Muscle layer of colon (tissue), 2 donors: ENCODE data around the gene ATP2A1.
"Not testable (repeated sequence)": the region's sequence is repeated elsewhere in the genome, so short reads cannot be mapped to it uniquely, and the experiment has no call there.

Experiments used
- H3K27ac ChIP-seq: one replicate; pipeline ENCODE4 v1.7.0; 2013; ENCODE audit warnings: low read depth, mild to moderate bottlenecking, low read length, moderate library complexity
- H3K27me3 ChIP-seq, 2 donors: one replicate each; pipeline ENCODE4 v1.7.0; 2013; ENCODE audit warnings: low read length in 2 of 2, mild to moderate bottlenecking in 2 of 2; ENCODE audit not compliant: insufficient read depth in 2 of 2, control insufficient read depth in 1 of 2
- H3K36me3 ChIP-seq: one replicate; pipeline ENCODE4 v1.7.0; 2013; ENCODE audit warnings: mild to moderate bottlenecking, low read length; ENCODE audit not compliant: insufficient read depth
- H3K4me1 ChIP-seq: one replicate; pipeline ENCODE4 v1.7.0; 2013; ENCODE audit warnings: mild to moderate bottlenecking, low read length; ENCODE audit not compliant: insufficient read depth
- H3K4me3 ChIP-seq, 2 donors: one replicate each; pipeline ENCODE4 v1.7.0; 2013; ENCODE audit warnings: low read length in 2 of 2, low read depth in 1 of 2, mild to moderate bottlenecking in 1 of 2, moderate library complexity in 1 of 2
- H3K9ac ChIP-seq: one replicate; pipeline ENCODE4 v1.7.0; 2013; ENCODE audit warnings: low read length
- H3K9me3 ChIP-seq: one replicate; pipeline ENCODE4 v1.7.0; 2013; ENCODE audit warnings: mild to moderate bottlenecking, low read length
- donor health status: abdominal sarcoma.
- donor health status: Adenocarcinoma of cecum.

The ATP2A1 gene

DNA sequence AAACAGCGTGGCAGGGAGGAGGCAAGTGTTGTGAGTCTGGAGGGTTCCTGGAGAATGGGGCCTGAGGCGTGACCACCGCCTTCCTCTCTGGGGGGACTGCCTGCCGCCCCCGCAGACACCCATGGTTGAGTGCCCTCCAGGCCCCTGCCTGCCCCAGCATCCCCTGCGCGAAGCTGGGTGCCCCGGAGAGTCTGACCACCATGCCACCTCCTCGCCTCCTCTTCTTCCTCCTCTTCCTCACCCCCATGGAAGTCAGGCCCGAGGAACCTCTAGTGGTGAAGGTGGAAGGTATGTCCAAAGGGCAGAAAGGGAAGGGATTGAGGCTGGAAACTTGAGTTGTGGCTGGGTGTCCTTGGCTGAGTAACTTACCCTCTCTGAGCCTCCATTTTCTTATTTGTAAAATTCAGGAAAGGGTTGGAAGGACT is 53.5 kb downstream of the ATP2A1 start, which contains the start of gene CD19:
TSS of gene CD19 (plus strand) at position 171 of the 425 bp plus-strand sequence. CDS start at position 201, 30 bp downstream.
- H3K4me1 ChIP-seq: no peaks in the 10 kb centered on the region
- H3K4me3 ChIP-seq: no peak within 1 kb of the TSS
- no peaks in the 10 kb centered on the region for H3K9me3 ChIP-seq
- H3K36me3 ChIP-seq: no peaks in the 10 kb centered on the region
- H3K9ac ChIP-seq: no peak within 1 kb of the TSS
- no peak within 1 kb of the TSS for H3K27ac ChIP-seq
- no peaks in the 10 kb centered on the region for H3K27me3 ChIP-seq

DNA sequence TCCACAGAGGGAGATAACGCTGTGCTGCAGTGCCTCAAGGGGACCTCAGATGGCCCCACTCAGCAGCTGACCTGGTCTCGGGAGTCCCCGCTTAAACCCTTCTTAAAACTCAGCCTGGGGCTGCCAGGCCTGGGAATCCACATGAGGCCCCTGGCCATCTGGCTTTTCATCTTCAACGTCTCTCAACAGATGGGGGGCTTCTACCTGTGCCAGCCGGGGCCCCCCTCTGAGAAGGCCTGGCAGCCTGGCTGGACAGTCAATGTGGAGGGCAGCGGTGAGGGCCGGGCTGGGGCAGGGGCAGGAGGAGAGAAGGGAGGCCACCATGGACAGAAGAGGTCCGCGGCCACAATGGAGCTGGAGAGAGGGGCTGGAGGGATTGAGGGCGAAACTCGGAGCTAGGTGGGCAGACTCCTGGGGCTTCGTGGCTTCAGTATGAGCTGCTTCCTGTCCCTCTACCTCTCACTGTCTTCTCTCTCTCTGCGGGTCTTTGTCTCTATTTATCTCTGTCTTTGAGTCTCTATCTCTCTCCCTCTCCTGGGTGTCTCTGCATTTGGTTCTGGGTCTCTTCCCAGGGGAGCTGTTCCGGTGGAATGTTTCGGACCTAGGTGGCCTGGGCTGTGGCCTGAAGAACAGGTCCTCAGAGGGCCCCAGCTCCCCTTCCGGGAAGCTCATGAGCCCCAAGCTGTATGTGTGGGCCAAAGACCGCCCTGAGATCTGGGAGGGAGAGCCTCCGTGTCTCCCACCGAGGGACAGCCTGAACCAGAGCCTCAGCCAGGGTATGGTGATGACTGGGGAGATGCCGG is 54.3 kb downstream of the ATP2A1 start:
- H3K9ac ChIP-seq: no peak overlapping the region
- no peaks in the 10 kb centered on the region for H3K36me3 ChIP-seq
- H3K9me3 ChIP-seq: no peaks in the 10 kb centered on the region
- no peak overlapping the region for H3K27ac ChIP-seq
- H3K4me3 ChIP-seq: no peak overlapping the region
- no peaks in the 10 kb centered on the region for H3K4me1 ChIP-seq
- H3K27me3 ChIP-seq: no peaks in the 10 kb centered on the region

DNA sequence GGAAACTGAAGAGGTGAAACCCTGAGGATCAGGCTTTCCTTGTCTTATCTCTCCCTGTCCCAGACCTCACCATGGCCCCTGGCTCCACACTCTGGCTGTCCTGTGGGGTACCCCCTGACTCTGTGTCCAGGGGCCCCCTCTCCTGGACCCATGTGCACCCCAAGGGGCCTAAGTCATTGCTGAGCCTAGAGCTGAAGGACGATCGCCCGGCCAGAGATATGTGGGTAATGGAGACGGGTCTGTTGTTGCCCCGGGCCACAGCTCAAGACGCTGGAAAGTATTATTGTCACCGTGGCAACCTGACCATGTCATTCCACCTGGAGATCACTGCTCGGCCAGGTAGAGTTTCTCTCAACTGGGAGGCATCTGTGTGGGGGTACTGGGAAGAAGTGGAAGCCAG is 54.9 kb downstream of the ATP2A1 start:
- Histone ChIP-seq H3K4me1 (no peaks in the 10 kb centered on the region), H3K27me3 (no peaks in the 10 kb centered on the region), H3K9me3 (no peaks in the 10 kb centered on the region), H3K27ac (no peak overlapping the region), H3K9ac (no peak overlapping the region), H3K4me3 (no peak overlapping the region), H3K36me3 (no peaks in the 10 kb centered on the region)

DNA sequence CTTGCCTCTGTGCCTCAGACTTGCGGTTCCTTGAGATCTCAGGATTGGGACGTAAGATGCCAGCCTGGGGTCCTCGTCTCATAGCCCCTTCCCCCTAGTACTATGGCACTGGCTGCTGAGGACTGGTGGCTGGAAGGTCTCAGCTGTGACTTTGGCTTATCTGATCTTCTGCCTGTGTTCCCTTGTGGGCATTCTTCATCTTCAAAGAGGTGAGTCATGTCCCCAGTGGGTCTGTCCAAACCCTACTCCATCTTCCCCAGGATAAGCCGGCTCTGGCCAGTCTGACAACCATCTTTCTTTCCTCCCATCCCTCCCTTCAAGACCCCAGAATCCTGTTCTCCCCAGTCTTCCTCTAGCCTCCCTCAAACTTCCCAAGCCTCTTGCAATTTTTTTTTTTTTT is 57.1 kb downstream of the ATP2A1 start:
- H3K27ac ChIP-seq: no peak overlapping the region
- no peaks in the 10 kb centered on the region for H3K27me3 ChIP-seq
- H3K4me3 ChIP-seq: no peak overlapping the region
- no peaks in the 10 kb centered on the region for H3K36me3 ChIP-seq
- no peaks in the 10 kb centered on the region for H3K9me3 ChIP-seq
- no peaks in the 10 kb centered on the region for H3K4me1 ChIP-seq
- no peak overlapping the region for H3K9ac ChIP-seq

DNA sequence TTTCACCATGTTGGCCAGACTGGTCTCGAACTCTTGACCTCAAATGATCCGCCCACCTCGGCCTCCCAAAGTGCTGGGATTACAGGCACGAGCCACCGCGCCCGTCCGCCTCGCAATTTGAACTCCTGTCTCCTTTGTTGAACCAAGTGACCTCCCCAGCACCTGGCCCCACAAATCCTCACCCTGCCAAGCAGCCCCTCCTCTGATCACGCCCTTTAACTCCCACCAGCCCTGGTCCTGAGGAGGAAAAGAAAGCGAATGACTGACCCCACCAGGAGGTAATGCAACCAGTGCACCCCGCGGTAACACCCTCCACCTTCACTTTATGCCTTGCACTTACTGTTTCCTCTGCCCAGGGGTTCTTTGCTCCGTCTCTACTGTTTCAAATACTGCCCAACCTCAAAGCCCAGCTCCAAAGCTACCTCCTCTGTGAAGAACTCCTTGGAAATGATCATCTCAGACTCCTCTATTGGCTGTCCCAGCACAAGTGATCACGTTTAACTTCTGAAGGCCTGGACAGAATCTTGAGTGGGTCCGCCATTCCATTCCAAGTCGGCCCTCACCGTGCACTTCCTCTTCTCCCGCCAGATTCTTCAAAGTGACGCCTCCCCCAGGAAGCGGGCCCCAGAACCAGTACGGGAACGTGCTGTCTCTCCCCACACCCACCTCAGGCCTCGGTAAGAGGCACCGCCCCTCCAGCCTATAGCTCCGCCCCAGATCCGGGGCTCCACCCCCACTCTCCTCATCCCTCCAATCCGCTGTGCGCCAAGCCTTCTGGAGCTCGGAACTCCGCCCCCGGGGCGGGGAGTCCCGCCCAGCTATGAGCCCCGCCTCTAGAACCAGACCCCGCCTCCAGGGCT is 57.9 kb downstream of the ATP2A1 start:
- Histone ChIP-seq H3K36me3 (no peaks in the 10 kb centered on the region), H3K27me3 (no peaks in the 10 kb centered on the region), H3K27ac (no peak overlapping the region), H3K9ac (no peak overlapping the region), H3K4me1 (no peaks in the 10 kb centered on the region), H3K9me3 (no peaks in the 10 kb centered on the region), H3K4me3 (peak overlapping the region in 1 of 2 donors; percentile 41)

DNA sequence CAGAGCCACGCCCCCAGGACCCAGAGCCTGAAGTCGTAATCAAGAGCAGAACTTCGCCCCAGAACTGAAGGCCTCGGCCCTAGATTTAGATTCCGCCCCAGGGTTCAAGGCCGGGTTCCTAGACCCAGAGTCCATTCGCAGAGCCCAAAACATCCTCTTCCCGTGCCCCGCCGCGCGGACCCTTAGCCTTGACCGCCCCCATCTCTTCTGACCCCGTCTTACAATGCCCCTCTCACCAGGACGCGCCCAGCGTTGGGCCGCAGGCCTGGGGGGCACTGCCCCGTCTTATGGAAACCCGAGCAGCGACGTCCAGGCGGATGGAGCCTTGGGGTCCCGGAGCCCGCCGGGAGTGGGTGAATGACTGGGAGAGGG is 58.5 kb downstream of the ATP2A1 start:
- no peaks in the 10 kb centered on the region for H3K9me3 ChIP-seq

DNA sequence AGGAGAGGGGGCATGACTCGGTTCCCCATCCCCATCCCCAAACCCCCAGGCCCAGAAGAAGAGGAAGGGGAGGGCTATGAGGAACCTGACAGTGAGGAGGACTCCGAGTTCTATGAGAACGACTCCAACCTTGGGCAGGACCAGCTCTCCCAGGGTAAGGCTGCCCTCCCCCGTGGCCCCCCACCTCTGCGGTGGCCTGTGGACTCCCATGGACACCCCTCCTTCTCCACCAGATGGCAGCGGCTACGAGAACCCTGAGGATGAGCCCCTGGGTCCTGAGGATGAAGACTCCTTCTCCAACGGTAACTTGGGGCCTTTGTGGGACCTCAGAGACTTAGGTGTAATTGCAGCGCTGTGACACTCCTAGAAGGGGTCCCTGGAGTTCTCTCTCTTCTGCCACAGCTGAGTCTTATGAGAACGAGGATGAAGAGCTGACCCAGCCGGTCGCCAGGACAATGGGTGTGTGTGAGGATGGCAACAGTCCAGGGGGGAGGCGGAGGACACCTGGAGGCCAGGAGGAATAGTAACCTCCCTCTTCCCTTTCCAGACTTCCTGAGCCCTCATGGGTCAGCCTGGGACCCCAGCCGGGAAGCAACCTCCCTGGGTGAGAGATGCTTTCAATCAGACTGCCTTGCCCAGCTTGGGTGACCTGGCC is 59.1 kb downstream of the ATP2A1 start:
- H3K27ac ChIP-seq: no peak overlapping the region
- no peaks in the 10 kb centered on the region for H3K9me3 ChIP-seq
- H3K4me1 ChIP-seq: no peaks in the 10 kb centered on the region
- H3K36me3 ChIP-seq: no peaks in the 10 kb centered on the region
- no peak overlapping the region for H3K9ac ChIP-seq
- H3K27me3 ChIP-seq: no peaks in the 10 kb centered on the region
- no peak overlapping the region for H3K4me3 ChIP-seq

More for the DNA sequence above, 58.5 kb downstream of the ATP2A1 start:
- Histone ChIP-seq H3K9ac (no peak overlapping the region), H3K36me3 (no peaks in the 10 kb centered on the region), H3K4me3 (no peak overlapping the region), H3K27ac (no peak overlapping the region), H3K4me1 (no peaks in the 10 kb centered on the region), H3K27me3 (no peaks in the 10 kb centered on the region)

DNA sequence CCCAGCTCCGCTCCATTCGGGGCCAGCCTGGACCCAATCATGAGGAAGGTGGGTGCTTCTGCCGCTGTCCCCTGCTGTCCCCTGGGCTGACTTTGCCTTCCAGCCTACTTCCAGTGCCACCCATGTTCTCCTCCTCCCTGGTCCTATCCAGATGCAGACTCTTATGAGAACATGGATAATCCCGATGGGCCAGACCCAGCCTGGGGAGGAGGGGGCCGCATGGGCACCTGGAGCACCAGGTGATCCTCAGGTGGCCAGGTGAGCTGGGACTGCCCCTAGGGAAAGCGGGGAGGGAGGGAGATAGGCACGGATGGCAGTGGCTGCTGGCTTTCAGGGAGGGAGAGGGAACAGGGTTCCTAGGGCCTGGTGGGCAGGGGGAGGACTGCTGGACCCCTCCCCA is 60.4 kb downstream of the ATP2A1 start:
- no peak overlapping the region for H3K4me3 ChIP-seq
- H3K9me3 ChIP-seq: no peaks in the 10 kb centered on the region
- no peak overlapping the region for H3K9ac ChIP-seq
- no peaks in the 10 kb centered on the region for H3K27me3 ChIP-seq
- no peak overlapping the region for H3K27ac ChIP-seq
- H3K36me3 ChIP-seq: no peaks in the 10 kb centered on the region
- H3K4me1 ChIP-seq: no peaks in the 10 kb centered on the region

DNA sequence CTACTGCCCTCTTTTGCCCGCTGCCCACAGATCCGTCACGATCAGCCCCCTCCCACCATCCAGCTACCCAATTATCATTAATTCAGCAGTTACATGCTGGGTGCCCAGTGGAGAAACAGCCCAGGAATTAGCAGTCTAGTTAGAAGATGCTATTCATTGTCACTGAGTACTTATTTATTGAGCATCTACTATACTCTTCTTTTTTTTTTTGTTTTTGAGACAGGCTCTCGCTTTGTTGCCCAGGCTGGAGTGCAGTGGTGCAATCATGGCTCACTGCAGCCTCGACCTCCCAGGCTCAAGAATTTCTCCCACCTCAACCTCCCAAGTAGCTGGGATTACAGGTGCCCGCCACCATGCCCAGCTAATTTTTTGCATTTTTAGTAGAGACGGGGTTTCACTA is 61.5 kb downstream of the ATP2A1 start:
- not testable (repeated sequence) for H3K36me3 ChIP-seq, H3K9ac ChIP-seq, H3K27me3 ChIP-seq, H3K4me3 ChIP-seq, H3K4me1 ChIP-seq, H3K27ac ChIP-seq, H3K9me3 ChIP-seq

DNA sequence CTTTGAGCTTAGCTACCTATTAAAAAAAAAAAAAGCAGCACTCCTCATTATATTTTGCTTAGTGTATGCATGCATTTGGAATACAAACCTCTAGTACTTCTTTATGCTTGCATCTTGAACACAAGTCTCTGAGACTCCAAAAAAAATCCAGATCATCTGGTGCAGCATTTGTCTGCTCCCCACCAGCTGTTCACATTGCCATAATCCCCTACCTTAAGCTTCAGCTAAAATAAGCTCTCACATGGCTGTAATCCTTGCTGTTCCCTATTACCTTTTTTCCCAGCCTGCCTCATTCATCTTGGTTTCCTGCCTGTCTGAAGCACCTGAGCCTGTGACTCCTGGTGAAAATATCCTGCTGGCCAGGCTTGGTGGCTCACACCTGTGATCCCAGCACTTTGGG is 65.0 kb downstream of the ATP2A1 start:
- H3K9ac ChIP-seq: no peak overlapping the region
- peaks cover 9% of the 10 kb centered on the region for H3K4me1 ChIP-seq
- no peaks in the 10 kb centered on the region for H3K27me3 ChIP-seq
- H3K27ac ChIP-seq: no peak overlapping the region
- H3K4me3 ChIP-seq: no peak overlapping the region
- no peaks in the 10 kb centered on the region for H3K9me3 ChIP-seq
- H3K36me3 ChIP-seq: no peaks in the 10 kb centered on the region

DNA sequence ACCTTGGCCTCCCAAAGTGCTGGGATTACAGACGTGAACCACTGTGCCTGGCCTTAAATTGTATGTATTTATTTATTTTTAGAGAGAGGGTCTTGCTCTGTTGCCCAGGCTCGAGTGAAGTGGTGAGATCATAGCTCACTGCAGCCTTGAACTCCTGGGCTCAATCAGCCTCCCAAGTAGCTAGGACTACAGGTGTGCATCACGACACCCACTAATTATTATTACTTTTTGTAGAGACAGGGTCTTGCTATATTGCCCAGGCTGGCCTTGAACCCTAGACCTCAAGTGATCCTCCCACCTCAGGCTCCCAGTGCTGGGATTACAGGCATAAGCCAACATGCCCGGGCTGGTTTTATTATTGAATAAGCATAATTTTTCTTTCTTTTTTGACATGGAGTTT is 68.4 kb downstream of the ATP2A1 start:
- no peak overlapping the region for H3K4me3 ChIP-seq
- H3K9me3 ChIP-seq: no peaks in the 10 kb centered on the region
- peaks cover 11% of the 10 kb centered on the region for H3K4me1 ChIP-seq
- no peak overlapping the region for H3K9ac ChIP-seq
- no peak overlapping the region for H3K27ac ChIP-seq
- H3K36me3 ChIP-seq: no peaks in the 10 kb centered on the region
- H3K27me3 ChIP-seq: no peaks in the 10 kb centered on the region
